ENCODE measurements around the gene TRIM38. TPM values are rescaled to one million over a fixed set of nuclear protein-coding genes. Genes with fewer than 3 reads are reported as not detected.
"Not testable (repeated sequence)": the region's sequence is repeated elsewhere in the genome, so short reads cannot be mapped to it uniquely, and the experiment has no call there.

TRIM38 gene
- total RNA-seq, 2 experiments from 2014 or later = 19.1 to 19.7 TPM

- H3K27ac Mint-ChIP-seq; CTCF ChIA-PET; H3K36me3 Mint-ChIP-seq (ENCODE audit: low read depth); H3K27me3 Mint-ChIP-seq (ENCODE audit: low read depth); H3K9me3 Mint-ChIP-seq; H3K4me1 Mint-ChIP-seq (ENCODE audit: low read depth); H3K4me3 Mint-ChIP-seq; DNase-seq: not testable (repeated sequence)
- intact Hi-C loops (cut with micrococcal nuclease) = loop anchor here (10.0 kb wide), 2 partner anchors 384 to 724 kb away; partner anchors contain the start of gene CARMIL1
Measured at GRCh38 chr6:25999225-25999624, 36.6 kb downstream of the TRIM38 start.

GRCh38 chr6:26000366-26001144 is 38.0 kb downstream of the TRIM38 start:
- H3K27ac Mint-ChIP-seq = no peak overlapping the region
- CTCF ChIA-PET = interaction anchor here (0.7 kb wide), 2 partner anchors 56 to 228 kb away, joined by 3 read pairs; no protein-coding TSS in a partner anchor
- peaks cover 8% of the 10 kb centered on the region for H3K36me3 Mint-ChIP-seq (ENCODE audit: low read depth)
- DNase-seq = no peak
- peaks cover 1% of the 10 kb centered on the region for H3K4me1 Mint-ChIP-seq (ENCODE audit: low read depth)
- no peaks in the 10 kb centered on the region for H3K9me3 Mint-ChIP-seq
- intact Hi-C loops (cut with micrococcal nuclease) = no loop called here
- H3K27me3 Mint-ChIP-seq (ENCODE audit: low read depth) = no peaks in the 10 kb centered on the region
- no peak overlapping the region for H3K4me3 Mint-ChIP-seq

DNA sequence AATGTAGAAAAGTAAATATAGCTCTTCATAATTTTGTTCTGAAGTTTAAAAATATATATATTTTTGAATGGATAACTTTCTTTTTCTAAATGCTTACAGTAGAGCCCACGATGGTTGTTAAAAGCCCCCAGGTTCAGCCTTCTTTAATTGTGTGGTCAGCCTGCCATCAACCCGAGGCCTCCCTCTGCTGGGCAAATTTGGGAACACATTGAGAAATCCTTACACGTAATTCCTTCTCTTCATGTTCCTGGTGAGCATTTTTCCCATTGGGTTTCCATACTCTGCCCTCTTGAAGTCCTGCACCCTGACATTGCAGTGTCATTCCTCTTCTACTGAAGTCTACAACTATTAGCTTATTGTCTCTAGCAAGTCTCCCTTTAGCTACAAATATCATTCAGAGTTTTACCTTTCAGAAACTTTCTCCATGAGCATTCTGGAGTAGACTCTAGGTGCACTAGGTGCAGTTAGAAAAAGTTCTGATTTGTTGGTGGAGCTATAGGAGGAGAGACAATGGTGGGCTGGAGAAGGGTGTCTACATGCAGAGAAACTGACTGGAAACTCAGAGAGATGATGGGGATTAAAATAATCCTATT is 40.6 kb downstream of the TRIM38 start:
- CTCF ChIA-PET = interaction anchor here (0.5 to 7.2 kb wide), 29 partner anchors 9 to 500 kb away, joined by 3 to 83 read pairs (median 4); a partner anchor contains a TSS
- Mint-ChIP-seq H3K36me3 (ENCODE audit: low read depth) (peaks cover 5% of the 10 kb centered on the region), H3K27me3 (ENCODE audit: low read depth) (no peaks in the 10 kb centered on the region), H3K27ac (no peak overlapping the region), H3K9me3 (no peaks in the 10 kb centered on the region), H3K4me3 (no peak overlapping the region), H3K4me1 (ENCODE audit: low read depth) (peaks cover 3% of the 10 kb centered on the region)
- intact Hi-C loops (cut with micrococcal nuclease) = loop anchor here (1.0 kb wide), 1 partner anchor 283 kb away; no protein-coding TSS in a partner anchor
- peak; percentile 63 for DNase-seq

DNA sequence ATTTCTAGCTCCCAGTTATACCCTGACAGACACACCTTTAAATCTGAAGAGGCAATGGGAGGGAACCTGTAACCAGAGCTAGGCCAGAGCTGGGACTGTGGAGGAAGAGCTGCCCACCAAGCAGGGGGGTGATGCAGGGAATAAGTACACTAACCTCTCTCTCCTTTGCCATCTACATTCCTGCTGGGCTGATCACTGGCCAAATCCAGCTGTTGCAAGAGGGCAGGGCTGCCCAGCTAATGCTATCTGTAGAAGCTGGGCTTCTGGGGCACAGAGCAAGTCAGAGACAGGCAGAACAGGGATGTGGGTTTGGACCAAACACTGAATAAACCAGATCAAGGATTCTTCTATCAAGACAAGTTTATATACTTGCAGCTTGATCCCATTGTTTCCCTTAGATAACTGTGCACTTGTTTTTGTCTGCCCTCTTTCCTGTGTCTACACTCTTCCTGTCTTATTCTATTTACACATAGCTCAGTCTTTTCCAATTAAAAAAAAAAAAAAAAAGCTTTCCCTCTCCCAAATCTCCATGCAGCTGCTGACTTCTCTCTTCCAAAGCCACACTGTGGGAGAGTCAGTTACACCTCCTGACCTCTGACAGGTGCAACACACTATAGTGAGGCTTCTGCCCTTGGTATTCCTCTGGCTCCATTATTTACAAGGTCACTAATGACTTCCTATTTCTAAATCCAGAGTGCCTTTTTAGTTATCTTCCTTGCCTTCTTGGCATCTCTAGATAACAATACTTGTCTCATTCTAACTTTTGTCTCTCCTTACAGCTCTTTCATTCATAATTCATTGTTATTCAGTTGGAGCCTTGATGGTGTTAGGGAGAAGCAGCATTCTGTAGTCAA is 43.7 kb downstream of the TRIM38 start:
- Mint-ChIP-seq H3K4me3 (no peak overlapping the region), H3K27ac (no peak overlapping the region), H3K9me3 (no peaks in the 10 kb centered on the region), H3K27me3 (ENCODE audit: low read depth) (no peaks in the 10 kb centered on the region), H3K36me3 (ENCODE audit: low read depth) (no peaks in the 10 kb centered on the region), H3K4me1 (ENCODE audit: low read depth) (peaks cover 3% of the 10 kb centered on the region)
- intact Hi-C loops (cut with micrococcal nuclease) = no loop called here
- CTCF ChIA-PET = interaction anchor here (0.6 to 7.2 kb wide), 6 partner anchors 11 to 294 kb away, joined by 3 to 83 read pairs (median 4); a partner anchor contains a TSS
- no peak for DNase-seq

- H3K27me3 Mint-ChIP-seq (ENCODE audit: low read depth); H3K9me3 Mint-ChIP-seq; H3K36me3 Mint-ChIP-seq (ENCODE audit: low read depth); DNase-seq; H3K4me3 Mint-ChIP-seq; intact Hi-C loops (cut with micrococcal nuclease); H3K4me1 Mint-ChIP-seq (ENCODE audit: low read depth); H3K27ac Mint-ChIP-seq: not testable (repeated sequence)
- CTCF ChIA-PET = interaction anchor here (0.6 to 7.2 kb wide), 5 partner anchors 10 to 283 kb away, joined by 3 to 83 read pairs (median 3); a partner anchor contains a TSS
Measured at GRCh38 chr6:26006940-26007305, 44.3 kb downstream of the TRIM38 start.

GRCh38 chr6:26008470-26008869 is 45.9 kb downstream of the TRIM38 start:
- no peak for DNase-seq
- H3K9me3 Mint-ChIP-seq = no peaks in the 10 kb centered on the region
- no peaks in the 10 kb centered on the region for H3K36me3 Mint-ChIP-seq (ENCODE audit: low read depth)
- CTCF ChIA-PET = interaction anchor here (0.7 kb wide), 1 partner anchor 16 kb away, joined by 4 read pairs; no protein-coding TSS in a partner anchor
- H3K4me3 Mint-ChIP-seq = no peak overlapping the region
- H3K27me3 Mint-ChIP-seq (ENCODE audit: low read depth) = no peaks in the 10 kb centered on the region
- H3K27ac Mint-ChIP-seq = no peak overlapping the region
- intact Hi-C loops (cut with micrococcal nuclease) = no loop called here
- H3K4me1 Mint-ChIP-seq (ENCODE audit: low read depth) = peaks cover 3% of the 10 kb centered on the region

DNA sequence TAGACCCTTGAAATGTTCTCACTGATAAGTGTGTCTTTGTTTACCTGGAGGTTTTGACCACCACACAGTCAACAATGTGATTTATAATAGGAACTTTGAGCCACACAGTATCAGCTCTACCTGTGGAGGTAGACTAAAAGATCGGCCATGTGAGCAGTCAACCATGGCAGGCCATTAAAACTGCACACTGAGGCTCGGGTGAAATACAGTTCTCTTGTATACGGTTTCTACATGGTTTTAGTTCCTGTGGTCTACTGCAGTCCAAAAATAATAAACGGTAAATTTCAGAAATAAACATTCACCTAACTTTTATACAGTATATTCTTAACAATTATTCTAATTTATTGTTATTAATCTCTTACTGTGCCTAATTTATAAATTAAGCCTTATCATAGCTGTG is 47.2 kb downstream of the TRIM38 start:
- DNase-seq = no peak
- CTCF ChIA-PET = interaction anchor here (2.0 to 2.1 kb wide), 2 partner anchors 13 to 17 kb away, joined by 7 to 12 read pairs; no protein-coding TSS in a partner anchor
- intact Hi-C loops (cut with micrococcal nuclease) = no loop called here
- Mint-ChIP-seq H3K4me3 (no peak overlapping the region), H3K27me3 (ENCODE audit: low read depth) (no peaks in the 10 kb centered on the region), H3K36me3 (ENCODE audit: low read depth) (no peaks in the 10 kb centered on the region), H3K27ac (no peak overlapping the region), H3K4me1 (ENCODE audit: low read depth) (peaks cover 3% of the 10 kb centered on the region), H3K9me3 (no peaks in the 10 kb centered on the region)

DNA sequence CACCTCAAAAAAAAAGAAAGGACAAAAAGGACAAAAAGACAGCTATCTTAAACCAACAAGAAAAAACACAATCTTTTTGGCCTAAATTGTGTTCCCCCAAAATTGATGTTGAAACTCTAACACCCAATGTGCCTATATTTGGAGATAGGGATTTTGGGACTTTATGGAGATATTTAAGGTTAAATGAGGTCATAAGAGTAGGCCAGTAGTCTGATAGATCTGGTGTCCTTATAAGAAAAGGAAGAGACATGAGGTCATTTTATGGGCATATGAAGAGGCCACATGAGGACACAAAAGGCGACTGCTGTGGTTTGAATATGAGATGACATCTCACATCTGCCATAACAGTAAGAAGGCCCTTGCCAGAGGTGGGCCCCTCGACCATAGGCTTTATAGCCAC is 49.5 kb downstream of the TRIM38 start:
- CTCF ChIA-PET = no interaction called here
- Mint-ChIP-seq H3K27ac (no peak overlapping the region), H3K4me3 (no peak overlapping the region), H3K4me1 (ENCODE audit: low read depth) (peaks cover 4% of the 10 kb centered on the region), H3K36me3 (ENCODE audit: low read depth) (no peaks in the 10 kb centered on the region), H3K27me3 (ENCODE audit: low read depth) (no peaks in the 10 kb centered on the region), H3K9me3 (no peaks in the 10 kb centered on the region)
- DNase-seq = no peak
- intact Hi-C loops (cut with micrococcal nuclease) = no loop called here

GRCh38 chr6:26014386-26014785 is 51.8 kb downstream of the TRIM38 start:
- H3K4me3 Mint-ChIP-seq; H3K27ac Mint-ChIP-seq; intact Hi-C loops (cut with micrococcal nuclease); DNase-seq; H3K36me3 Mint-ChIP-seq (ENCODE audit: low read depth); H3K9me3 Mint-ChIP-seq; H3K27me3 Mint-ChIP-seq (ENCODE audit: low read depth): not testable (repeated sequence)
- CTCF ChIA-PET = interaction anchor here (7.1 kb wide), 1 partner anchor 10 kb away, joined by 83 read pairs; no protein-coding TSS in a partner anchor
- H3K4me1 Mint-ChIP-seq (ENCODE audit: low read depth) = peaks cover 16% of the 10 kb centered on the region

DNA sequence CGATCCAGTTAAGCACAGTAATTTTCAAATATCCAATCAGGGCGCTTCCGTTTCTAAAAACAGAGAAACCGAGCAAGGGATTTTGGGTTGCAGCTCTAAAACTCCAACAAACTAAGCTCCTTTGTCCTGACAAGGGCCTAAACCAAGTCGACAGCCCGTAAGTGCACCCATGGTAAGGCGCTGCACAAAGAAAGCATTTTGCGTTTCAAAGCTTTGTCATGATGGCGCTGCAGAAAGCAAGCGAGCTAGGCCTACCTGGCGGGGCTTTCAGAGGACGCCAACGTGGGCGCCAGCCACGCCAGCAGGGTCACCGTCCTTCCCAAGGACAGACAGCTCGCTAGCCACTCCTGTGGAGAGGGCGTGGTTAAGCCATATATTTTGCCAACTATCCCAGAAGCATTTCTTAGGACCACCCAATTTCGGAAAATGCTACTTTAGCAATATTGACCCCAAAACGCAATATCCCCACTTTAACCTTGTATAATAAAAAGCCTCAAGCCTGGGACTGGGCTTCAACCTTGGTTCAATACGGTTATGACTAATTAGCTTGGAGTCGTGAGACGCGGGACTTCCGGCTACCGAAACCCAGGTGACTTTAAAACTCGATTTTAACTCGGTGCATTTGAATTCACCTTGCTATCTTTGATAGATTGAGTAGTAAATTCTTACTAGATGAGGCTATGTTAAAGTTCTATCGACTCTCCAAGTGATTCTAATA is 53.8 kb downstream of the TRIM38 start:
- Mint-ChIP-seq H3K36me3 (ENCODE audit: low read depth) (peaks cover 2% of the 10 kb centered on the region), H3K4me1 (ENCODE audit: low read depth) (peaks cover 19% of the 10 kb centered on the region), H3K4me3 (peak overlapping the region; percentile 74), H3K27me3 (ENCODE audit: low read depth) (no peaks in the 10 kb centered on the region), H3K27ac (no peak overlapping the region), H3K9me3 (no peaks in the 10 kb centered on the region)
- CTCF ChIA-PET = interaction anchor here (1.2 to 7.1 kb wide), 5 partner anchors 8 to 41 kb away, joined by 3 to 83 read pairs (median 14); no protein-coding TSS in a partner anchor
- DNase-seq = no peak
- intact Hi-C loops (cut with micrococcal nuclease) = loop anchor here (5.0 kb wide), 1 partner anchor 739 kb away; the partner anchor contains the start of gene CARMIL1

GRCh38 chr6:26016963-26017631 is 54.5 kb downstream of the TRIM38 start:
- Mint-ChIP-seq H3K36me3 (ENCODE audit: low read depth) (peaks cover 2% of the 10 kb centered on the region), H3K4me1 (ENCODE audit: low read depth) (peaks cover 19% of the 10 kb centered on the region), H3K4me3 (peak overlapping the region; percentile 74), H3K27me3 (ENCODE audit: low read depth) (no peaks in the 10 kb centered on the region), H3K9me3 (no peaks in the 10 kb centered on the region), H3K27ac (peak overlapping the region; percentile 83)
- DNase-seq = no peak
- intact Hi-C loops (cut with micrococcal nuclease) = loop anchor here (1.0 to 5.0 kb wide), 2 partner anchors 25 to 740 kb away; partner anchors contain the start of gene CARMIL1
- CTCF ChIA-PET = interaction anchor here (0.6 to 7.1 kb wide), 11 partner anchors 8 to 727 kb away, joined by 3 to 83 read pairs (median 3); a partner anchor contains a TSS
